ENCODE data around the gene PTRH1.

The PTRH1 gene

DNA sequence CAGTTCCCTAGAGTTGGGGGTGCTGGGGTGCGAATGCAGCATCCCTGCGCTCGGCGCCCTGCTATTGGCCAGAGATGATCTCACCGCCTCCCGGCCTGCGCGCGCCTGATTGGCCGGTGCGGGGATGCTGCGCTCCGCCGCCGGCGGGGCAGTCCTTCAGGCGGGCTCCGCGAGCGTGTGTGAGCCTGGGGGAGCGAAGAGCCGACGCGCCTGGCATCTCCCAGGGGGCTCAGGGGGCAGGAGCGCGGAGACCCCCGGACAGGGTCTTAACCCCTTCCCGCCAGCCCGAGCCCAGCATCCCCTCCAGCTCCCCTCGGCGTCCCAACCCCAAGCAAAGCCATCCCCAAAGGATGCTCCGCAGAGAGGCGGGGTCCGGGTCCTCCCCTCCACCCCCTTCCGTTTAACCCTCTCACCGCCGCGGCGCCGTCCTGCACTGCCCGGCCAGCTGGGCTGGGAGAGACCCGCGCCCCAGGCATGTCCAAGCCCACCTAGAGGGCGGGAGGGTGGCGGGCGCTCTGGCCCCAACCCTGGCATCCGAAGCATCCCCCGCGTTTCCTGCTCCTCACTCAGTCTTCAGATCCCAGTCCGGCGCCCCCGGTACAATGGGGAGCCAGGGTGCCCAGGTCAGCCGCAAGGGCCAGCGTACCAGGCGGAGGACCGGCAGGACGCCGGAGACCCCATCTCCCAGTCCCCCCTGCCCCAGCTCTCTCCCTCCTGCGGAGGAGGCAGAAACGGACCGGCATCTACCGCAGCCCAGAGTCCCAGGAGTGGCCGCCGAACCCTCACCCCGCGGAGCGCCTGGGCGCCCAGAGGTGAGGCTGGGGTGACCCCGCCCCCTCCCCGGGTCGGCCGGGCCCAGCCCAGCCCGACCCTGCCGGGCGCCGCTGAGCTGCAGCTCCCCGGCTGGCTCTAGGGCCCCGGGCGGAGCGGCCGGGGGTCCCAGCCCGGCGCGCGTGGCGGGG lies 38.9 kb upstream of the PTRH1 start:
- Histone ChIP-seq H3K36me3 (ENCODE audit: insufficient read depth) (no peaks in the 10 kb centered on the region), H3K79me2 (ENCODE audit: insufficient read depth, low read depth) (no peaks in the 10 kb centered on the region), H4K20me1 (ENCODE audit: insufficient read depth) (no peaks in the 10 kb centered on the region), H3K4me1 (ENCODE audit: low read depth, poor library complexity, severe bottlenecking) (no peaks in the 10 kb centered on the region), H2AFZ (ENCODE audit: low read depth) (no peak overlapping the region), H3K9ac (no peak overlapping the region), H3K27me3 (ENCODE audit: insufficient read depth, low read depth) (no peaks in the 10 kb centered on the region), H3K4me2 (no peak overlapping the region), H3K4me3 (IDR thresholded peaks at IDR 0.05; ENCODE audit: insufficient read depth, low read depth, low read length) (no peak overlapping the region), H3K27ac (no peak overlapping the region)
- TF ChIP-seq, protein P1, sequence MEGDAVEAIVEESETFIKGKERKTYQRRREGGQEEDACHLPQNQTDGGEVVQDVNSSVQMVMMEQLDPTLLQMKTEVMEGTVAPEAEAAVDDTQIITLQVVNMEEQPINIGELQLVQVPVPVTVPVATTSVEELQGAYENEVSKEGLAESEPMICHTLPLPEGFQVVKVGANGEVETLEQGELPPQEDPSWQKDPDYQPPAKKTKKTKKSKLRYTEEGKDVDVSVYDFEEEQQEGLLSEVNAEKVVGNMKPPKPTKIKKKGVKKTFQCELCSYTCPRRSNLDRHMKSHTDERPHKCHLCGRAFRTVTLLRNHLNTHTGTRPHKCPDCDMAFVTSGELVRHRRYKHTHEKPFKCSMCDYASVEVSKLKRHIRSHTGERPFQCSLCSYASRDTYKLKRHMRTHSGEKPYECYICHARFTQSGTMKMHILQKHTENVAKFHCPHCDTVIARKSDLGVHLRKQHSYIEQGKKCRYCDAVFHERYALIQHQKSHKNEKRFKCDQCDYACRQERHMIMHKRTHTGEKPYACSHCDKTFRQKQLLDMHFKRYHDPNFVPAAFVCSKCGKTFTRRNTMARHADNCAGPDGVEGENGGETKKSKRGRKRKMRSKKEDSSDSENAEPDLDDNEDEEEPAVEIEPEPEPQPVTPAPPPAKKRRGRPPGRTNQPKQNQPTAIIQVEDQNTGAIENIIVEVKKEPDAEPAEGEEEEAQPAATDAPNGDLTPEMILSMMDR (conservative IDR thresholded peaks at IDR 0.05; ENCODE audit: low read depth, low read length), result no peak

DNA sequence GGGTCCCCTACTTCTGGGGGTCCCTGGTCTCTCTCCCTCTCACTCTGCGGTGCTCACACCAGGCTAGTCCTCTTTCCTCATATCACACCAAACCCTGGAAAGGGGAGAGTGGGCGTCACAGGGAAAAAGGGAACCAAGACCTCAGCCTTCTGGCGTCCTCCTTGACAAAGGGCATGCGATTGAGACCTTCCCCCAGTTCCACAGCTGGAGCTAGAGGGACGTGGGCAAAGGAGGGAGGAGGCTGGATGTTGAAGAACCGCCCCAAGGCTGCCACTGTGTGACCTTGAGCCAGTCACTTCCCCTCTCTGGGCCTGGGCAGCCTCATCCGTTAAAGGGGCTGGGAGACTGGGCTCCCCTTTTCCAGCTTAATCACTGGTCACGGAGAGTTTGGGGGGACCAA lies 38.2 kb upstream of the PTRH1 start:
- H3K4me2 ChIP-seq, result no peak overlapping the region
- no peaks in the 10 kb centered on the region for H3K27me3 ChIP-seq (ENCODE audit: insufficient read depth, low read depth)
- no peaks in the 10 kb centered on the region for H3K4me1 ChIP-seq (ENCODE audit: low read depth, poor library complexity, severe bottlenecking)
- H3K9ac ChIP-seq, result no peak overlapping the region
- no peaks in the 10 kb centered on the region for H3K79me2 ChIP-seq (ENCODE audit: insufficient read depth, low read depth)
- no peaks in the 10 kb centered on the region for H4K20me1 ChIP-seq (ENCODE audit: insufficient read depth)
- H3K4me3 ChIP-seq (IDR thresholded peaks at IDR 0.05; ENCODE audit: insufficient read depth, low read depth, low read length), result no peak overlapping the region
- no peak overlapping the region for H2AFZ ChIP-seq (ENCODE audit: low read depth)
- no peaks in the 10 kb centered on the region for H3K36me3 ChIP-seq (ENCODE audit: insufficient read depth)
- TF ChIP-seq, protein P1 (conservative IDR thresholded peaks at IDR 0.05; ENCODE audit: low read depth, low read length), result no peak
- no peak overlapping the region for H3K27ac ChIP-seq

DNA sequence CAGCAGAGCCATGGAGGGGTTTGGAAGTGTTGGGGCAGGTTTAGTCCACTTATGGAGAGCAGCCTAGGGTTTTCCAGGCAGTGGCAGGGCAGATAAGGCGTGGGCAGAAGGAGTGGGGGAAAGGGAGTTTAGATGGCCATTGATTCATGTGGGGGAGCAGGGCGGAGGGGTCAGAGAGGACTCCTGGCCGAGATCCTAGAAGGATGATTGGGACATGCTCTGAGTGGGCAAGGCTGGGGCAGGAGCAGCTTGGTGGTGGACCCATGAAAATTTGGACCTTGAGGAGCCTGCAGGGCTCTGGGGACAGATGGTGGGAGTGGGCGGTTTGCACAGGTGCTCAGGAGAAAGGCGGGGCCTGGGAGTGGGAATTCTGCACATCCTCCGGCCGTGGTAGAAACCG lies 37.7 kb upstream of the PTRH1 start:
- H3K4me1 ChIP-seq (ENCODE audit: low read depth, poor library complexity, severe bottlenecking), result no peaks in the 10 kb centered on the region
- H3K9ac ChIP-seq, result no peak overlapping the region
- H3K4me2 ChIP-seq, result no peak overlapping the region
- no peaks in the 10 kb centered on the region for H3K79me2 ChIP-seq (ENCODE audit: insufficient read depth, low read depth)
- H3K27me3 ChIP-seq (ENCODE audit: insufficient read depth, low read depth), result no peaks in the 10 kb centered on the region
- TF ChIP-seq, protein P1 (conservative IDR thresholded peaks at IDR 0.05; ENCODE audit: low read depth, low read length), result no peak
- H2AFZ ChIP-seq (ENCODE audit: low read depth), result no peak overlapping the region
- H3K4me3 ChIP-seq (IDR thresholded peaks at IDR 0.05; ENCODE audit: insufficient read depth, low read depth, low read length), result no peak overlapping the region
- H3K27ac ChIP-seq, result no peak overlapping the region
- no peaks in the 10 kb centered on the region for H4K20me1 ChIP-seq (ENCODE audit: insufficient read depth)
- no peaks in the 10 kb centered on the region for H3K36me3 ChIP-seq (ENCODE audit: insufficient read depth)

DNA sequence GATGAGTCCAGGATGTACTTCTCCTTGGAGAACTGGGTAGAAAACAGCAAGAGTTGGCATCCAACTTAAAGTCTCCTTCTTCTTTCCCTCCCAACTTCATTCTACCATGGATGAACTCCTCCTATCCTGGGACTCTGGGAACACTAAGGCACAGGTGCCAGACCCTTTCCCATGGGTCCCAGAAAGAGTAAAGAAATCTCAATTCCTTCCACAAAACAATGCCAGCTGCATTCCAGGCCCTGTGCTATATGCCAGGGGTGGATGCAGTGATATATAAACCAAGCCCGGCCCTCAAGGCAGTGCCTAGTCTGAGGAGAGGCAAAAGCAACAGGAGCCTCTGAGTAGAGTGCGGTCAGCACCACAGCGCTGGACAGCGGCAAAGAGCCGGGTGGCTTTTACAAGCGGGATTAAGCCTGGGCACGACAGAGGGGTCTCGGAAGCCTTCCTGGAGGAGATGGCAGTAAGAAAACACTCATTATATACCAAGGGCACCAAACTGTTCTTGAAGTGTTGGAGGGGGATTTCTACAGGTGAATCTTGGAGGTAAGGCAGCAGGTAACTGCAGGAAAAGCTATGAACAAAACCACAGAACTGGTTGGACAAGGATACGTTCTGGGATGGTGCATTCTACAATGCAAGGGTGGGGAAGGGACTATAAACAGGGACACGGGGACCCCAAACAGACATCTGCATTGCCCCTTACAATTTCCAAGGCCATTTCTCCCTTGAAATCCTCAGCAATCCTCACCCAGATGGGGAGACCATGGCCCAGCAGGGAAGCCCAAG lies 36.0 kb upstream of the PTRH1 start:
- H3K27ac ChIP-seq, result no peak overlapping the region
- H3K4me3 ChIP-seq (IDR thresholded peaks at IDR 0.05; ENCODE audit: insufficient read depth, low read depth, low read length), result no peak overlapping the region
- H3K36me3 ChIP-seq (ENCODE audit: insufficient read depth), result no peaks in the 10 kb centered on the region
- no peak overlapping the region for H2AFZ ChIP-seq (ENCODE audit: low read depth)
- no peaks in the 10 kb centered on the region for H3K79me2 ChIP-seq (ENCODE audit: insufficient read depth, low read depth)
- H3K4me2 ChIP-seq, result no peak overlapping the region
- no peaks in the 10 kb centered on the region for H3K4me1 ChIP-seq (ENCODE audit: low read depth, poor library complexity, severe bottlenecking)
- TF ChIP-seq, protein P1 (conservative IDR thresholded peaks at IDR 0.05; ENCODE audit: low read depth, low read length), result no peak
- H3K9ac ChIP-seq, result no peak overlapping the region
- no peaks in the 10 kb centered on the region for H3K27me3 ChIP-seq (ENCODE audit: insufficient read depth, low read depth)
- no peaks in the 10 kb centered on the region for H4K20me1 ChIP-seq (ENCODE audit: insufficient read depth)

All from KMS-11 (cell line).